CD4-positive, alpha-beta T cell treated with Interleukin-2 at 100 ng/mL for 4 hours (primary cell): Measurements from ENCODE around the gene LRPAP1.

ENCODE experiments used
- DNase-seq: peaks from one replicate; pipeline ENCODE4 v3.0.0-alpha.2; 2020; ENCODE audit warnings: low spot score

LRPAP1 gene

DNA sequence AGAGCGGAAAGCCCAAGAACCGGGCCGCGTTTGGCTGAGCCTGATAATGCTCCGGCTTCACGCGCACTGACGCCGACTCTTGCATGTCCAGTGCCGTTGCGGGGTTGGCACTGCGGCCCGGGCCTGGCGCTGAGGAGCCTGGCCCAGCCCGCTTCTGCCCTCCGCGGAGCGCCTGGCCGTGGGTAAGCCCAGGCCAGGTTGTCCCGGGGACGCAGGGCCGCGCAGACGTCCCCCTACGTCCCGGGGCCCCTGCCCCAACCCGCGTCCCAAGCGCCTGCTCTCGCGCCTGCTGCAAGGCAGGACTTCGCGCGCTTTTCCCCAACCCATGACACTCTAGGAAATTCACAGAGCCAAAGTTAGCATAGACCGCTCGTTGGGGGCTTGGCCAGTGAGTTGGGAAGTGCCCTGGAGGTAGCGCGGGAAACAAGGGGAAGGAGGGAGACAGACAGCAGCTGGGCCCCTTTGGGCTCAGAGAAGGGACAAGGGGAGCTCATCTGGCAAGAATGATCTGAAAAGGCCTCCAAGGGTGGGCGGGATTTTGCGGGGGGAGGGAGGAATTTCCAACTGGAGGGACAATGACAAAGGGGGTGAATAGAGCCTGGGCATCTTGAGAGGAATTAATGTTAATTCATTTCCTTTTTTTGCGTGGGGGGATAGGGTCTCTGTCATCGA lies 665 bp upstream of the LRPAP1 start:
- DNase-seq = no peak

DNA sequence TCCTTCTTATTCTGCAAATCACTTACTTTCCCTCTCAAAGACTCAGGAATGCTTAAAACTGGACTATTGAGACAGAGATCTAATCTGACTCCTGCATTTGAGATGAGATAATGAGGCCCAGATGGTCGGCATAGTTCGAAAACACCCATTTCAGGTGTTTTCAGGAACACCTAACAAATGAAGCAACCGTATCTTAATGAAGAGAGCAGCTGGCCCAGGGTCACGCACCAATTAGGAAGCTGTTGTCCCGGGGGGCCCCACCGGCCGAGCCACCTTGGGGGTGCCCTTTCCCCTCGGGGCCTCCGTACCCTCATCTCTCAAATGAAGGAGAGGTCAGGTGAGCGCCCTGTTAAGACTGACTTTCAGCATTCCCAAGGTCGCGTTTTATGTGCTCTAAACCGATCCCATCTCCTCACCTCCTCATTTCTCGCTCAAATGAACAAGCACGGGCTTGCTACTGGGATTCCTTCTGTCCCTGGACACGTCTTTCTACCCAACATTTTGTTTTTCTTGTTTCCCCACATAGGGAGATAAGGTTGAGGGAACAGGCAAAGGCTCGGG lies 824 bp downstream of the LRPAP1 start:
- no peak for DNase-seq

DNA sequence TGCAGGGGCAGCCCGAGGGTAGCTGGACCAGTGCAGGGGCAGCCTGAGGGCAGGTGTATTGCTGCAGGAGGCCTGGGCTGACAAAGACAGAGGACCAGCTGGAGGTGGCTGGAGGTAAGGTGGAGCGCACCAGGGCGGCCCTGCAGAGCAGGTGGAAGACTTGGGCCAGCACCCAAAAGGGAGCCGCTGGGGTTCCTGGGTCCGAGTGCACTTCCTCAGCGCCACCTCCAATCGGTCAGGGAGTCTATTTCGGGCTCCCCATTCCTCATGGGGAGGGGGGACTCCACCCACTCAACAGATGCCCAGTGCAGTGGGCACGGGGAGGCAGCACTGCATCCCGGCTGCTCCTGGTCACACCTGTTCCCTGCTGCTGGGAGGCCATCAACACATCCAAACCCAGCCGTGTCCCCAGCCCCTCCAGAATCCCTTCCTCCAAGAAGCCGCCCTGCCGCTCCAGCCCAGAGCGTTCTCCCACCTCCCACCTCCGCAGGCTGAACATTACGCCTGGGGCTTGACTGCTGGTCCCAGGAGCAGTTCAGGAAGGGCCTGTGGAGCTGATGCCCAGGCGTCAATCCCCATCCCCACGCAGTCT lies 1.5 kb downstream of the LRPAP1 start:
- no peak for DNase-seq

- DNase-seq = no peak
Measured at GRCh38 chr4:3530051-3530450, 2.2 kb downstream of the LRPAP1 start.

DNA sequence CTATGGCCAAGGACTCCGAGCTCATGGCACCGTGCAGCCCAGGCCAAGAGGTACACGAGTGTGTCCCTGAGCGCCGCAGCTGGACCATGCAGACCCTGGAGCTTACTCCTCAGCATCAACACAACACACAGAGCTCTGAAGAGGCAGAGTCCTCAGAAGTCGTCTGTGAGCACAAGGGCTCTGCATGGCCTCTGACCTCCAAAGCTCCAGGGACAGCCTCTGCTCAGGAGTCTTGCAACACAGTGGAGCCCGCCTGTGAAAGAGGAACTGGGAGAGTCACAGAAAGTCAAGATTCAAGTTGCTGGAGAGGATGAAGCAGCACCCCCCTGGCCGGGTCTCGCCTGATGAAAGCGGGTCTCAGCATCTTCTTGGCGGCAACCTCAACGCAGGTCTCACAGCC lies 2.9 kb downstream of the LRPAP1 start:
- no peak for DNase-seq

DNA sequence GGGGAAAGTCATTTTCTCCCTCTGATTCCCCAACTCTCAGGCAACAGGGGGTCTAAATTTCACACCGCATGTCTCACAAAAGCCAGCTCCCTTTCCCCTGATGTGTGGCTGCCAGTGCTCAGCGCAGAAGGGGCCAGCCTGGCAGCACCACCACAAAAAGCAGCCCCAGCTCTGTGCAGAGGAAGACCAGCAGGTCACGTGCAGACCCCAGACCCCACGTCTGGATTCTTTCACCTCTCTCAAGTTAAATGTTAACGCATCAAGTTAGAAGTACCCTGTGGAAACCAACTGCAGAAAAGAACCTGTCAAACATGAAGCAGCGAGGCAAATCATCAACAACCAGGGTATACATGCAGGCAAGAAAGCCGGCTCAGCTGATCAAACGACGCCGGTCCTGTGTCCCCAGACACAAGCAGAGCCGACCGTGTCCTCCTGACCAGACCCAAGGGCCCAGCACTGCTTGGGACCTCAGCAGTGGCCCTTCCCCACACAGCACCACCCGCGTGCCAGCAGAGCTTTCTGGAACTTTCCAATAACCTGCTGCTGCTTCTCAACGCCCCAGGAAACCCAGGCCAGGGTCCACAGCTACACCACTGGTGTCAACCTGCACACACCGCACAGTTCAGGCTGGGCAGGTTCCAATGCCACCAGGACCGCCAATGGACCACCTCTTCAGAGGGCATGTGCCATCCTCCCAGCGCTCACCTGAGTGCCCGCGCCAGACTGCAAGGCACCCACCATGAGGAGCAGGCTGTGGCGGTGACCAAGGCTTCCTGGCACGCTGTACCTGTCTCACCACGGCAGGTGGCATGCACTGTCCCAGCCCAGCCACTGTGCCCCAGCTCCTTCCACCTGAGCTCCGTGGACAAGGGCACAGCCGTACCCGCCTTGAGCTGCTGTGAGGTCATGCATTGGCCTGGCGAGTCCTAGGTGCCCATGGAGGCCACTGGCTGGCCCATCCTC lies 4.0 kb downstream of the LRPAP1 start:
- no peak for DNase-seq

GRCh38 chr4:3527101-3527913 lies 4.9 kb downstream of the LRPAP1 start:
- no peak for DNase-seq

DNA sequence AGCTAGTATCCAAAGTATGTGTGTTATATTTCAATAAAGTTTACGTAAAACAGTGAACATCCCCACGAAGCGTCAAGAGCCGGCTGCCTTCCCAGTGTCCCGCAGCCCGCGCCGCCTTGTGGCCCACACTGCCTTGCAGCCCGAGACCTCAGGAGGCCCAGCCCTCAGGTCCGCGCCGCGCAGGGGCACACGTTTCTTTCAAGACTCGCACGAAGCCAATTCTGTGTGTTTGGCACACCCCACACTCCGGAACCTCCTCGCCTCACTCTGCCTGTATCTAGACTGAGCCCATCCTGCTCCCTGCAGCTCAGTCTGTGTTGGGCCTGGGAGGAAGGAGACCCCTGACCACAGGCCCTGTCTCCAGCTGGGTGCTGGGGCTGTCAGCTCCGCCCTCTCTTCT lies 5.8 kb downstream of the LRPAP1 start:
- DNase-seq = no peak

- no peak for DNase-seq
Measured at GRCh38 chr4:3525532-3526430, 6.4 kb downstream of the LRPAP1 start.

DNA sequence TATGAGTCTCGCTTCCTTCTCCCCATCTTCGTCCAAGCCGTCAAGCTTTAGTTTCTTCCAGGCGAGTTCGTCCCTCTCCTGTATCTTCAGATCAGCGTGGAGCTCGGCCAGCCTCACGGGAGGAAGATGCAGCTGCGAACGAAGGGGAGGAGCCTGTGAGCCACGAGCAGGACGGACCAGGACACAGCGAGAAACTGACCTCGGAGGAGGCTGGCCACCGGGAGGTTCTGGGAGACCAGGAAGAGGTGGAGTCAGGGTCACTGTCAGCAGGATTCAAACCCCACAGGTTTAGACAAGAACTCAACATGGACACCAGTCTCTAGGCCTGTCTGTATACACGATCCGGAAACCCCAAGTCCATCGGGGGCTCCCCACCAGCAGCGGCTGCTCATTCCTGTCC lies 7.3 kb downstream of the LRPAP1 start:
- DNase-seq = no peak

DNA sequence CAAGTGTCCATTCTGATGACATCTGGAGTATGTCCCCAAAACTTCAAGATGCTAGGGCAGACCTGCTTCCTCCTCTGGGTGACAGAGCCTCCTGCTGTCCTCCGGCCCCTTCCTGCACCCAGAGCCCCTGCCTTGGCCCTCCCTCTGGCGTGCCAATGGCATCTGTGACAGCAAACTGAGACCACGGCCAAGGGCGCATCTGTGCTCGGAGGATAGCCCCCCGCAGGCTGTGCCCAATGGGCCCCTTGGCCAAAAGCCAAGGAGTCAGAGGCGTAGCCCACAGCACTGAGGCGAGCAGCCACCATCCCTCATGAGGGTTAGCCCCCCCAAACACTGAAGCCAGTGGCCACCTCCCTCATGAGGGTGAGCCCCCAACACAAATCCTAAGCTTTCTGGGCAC lies 7.9 kb downstream of the LRPAP1 start:
- DNase-seq = no peak

DNA sequence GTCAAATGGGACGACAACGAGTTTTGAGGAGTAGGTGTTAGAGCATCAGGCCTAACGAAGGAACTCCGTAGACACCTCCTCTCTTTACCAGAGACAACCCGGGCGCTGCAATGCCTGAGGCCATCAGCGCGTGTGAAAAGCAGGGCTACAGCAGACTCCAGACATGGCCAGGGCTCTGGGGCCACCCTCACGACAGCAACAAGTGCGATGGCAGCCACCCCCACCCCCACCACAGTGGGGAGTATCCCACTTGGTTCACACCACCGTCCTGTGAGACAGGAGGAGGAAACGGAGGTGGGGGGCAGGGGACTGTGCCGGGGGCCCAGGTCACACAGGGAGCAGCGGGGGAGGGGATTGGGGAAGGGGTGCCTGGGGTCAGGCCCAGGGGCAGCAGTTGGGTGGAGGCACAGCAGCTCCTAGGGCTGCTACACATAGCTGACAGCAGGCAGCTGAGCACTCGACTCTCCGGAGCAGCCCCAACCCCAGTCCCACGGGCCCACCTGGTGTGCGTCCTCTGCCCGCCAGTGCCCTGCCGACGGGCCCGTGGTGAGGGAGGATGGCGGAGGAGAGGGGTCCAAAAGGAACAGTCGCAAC lies 8.5 kb downstream of the LRPAP1 start:
- no peak for DNase-seq

GRCh38 chr4:3523146-3523627 lies 9.0 kb downstream of the LRPAP1 start:
- DNase-seq = no peak

DNA sequence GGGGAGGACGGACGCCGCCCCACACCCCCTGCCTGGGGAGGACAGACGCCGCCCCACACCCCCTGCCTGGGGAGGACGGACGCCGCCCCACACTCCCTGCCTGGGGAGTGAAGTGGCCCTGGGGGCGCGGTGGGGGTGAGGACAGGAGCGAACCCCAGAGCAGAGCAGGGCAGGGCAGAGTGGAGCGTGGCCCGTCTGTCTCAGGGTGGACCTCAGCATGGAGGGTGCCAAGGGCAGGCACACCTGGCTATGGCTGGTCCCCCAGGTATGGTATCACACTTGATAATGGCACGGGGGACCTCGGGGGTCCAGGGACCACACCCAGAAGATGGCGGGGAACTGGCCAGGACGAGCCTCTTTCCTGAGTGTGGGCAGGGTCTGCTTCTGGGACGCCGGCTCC lies 9.6 kb downstream of the LRPAP1 start:
- DNase-seq = no peak

DNA sequence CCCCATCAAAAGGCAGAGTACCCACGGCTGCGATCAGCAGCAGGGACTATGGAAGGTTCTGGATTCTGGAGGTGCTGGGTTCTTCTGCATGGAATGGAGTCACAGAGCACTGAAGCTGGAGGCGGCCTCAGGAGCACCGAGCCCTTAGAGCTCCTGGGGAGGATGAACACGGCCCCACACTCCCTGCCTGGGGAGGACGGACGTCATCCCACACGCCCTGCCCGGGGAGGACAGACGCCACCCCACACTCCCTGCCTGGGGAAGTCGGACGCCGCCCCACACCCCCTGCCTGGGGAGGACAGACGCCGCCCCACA lies 9.9 kb downstream of the LRPAP1 start:
- no peak for DNase-seq

DNA sequence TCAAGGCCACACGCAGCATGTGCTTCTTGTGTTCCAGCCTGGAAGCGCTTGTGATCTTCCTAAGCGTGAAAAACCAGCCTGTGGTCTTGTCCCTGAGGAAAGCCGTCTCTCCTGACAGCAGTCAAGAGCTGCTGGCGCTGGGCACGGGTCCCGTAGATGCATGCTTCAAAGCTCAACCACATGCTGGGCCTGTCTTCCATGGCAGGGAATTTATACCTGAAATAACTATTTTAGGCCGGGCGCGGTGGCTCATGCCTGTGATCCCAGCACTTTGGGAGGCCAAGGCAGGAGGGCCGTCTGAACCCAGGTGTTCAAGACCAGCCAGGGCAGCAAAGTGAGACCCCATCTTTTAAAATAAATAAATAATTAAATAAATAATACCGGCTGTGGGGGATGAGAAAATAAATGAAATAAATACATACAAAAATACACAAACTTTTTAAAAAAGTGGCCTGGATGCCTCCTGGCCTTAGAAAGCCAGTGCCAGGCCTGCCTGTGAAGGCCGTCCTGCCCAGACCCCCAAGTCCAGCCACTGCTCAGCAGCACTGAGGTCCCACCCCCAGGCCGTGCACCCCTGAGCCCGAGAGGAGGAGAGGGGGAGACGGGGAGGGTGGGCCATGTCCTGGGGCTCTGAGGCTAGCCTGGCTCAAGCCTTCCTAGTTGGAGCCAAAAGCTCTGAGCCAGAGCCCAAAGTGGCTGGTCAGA lies 10.4 kb downstream of the LRPAP1 start:
- DNase-seq = no peak

- DNase-seq = no peak
Measured at GRCh38 chr4:3520796-3521600, 11.2 kb downstream of the LRPAP1 start.

DNA sequence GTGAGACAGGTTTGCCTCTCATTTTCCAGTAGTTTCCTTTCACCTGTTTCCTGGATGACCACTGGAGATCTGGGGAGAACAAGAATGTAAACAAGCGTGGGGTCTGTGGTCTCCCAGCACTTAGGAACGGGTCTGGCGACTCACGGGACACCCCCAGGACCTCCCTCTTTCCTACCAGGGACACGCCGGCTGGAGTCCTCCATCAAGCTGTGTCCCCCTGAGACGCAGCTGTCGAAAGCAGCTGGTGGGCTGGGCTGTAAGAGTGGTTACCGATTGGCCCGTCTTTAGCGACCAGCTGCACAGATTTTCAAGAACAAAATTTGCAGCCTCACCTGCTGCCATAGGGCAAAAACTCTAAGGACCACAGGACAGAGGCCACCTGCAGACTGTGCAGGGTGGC lies 11.9 kb downstream of the LRPAP1 start:
- DNase-seq = no peak
